WTC11 (cell line): Measurements from ENCODE around the gene CHRM5. TPM values are rescaled to one million over a fixed set of nuclear protein-coding genes. Genes with fewer than 3 reads are reported as not detected.

Source experiments
- ATAC-seq: fragments of 200-7000 bp; cut with Tn5 transposase; 2 replicates; pipeline ENCODE4 v1.10.0; 2021; ENCODE audit warnings: mild to moderate bottlenecking, moderate library complexity
- CTCF ChIA-PET: fragments of 300-600 bp; sonication (Branson Sonifier 250); formaldehyde crosslinking; loops from one replicate; lab custom pipeline; 2021; ENCODE audit warnings: antibody characterized with exemption; lab: Charles Lee
- POLR2A ChIA-PET: fragments of 350-600 bp; sonication (Branson Sonifier 250); formaldehyde crosslinking; loops from one replicate; lab custom pipeline; 2021; ENCODE audit warnings: antibody characterized with exemption; lab: Charles Lee
- DNase-seq: peaks from one replicate; pipeline ENCODE4 v3.0.0; 2021; ENCODE audit warnings: low spot score
- H3K27ac Mint-ChIP-seq: 2 replicates; pipeline ENCODE4 v1.8.0; 2021; ENCODE audit warnings: mixed read lengths
- H3K27me3 Mint-ChIP-seq: 2 replicates; pipeline ENCODE4 v1.8.0; 2021; ENCODE audit warnings: low read depth, mild to moderate bottlenecking, moderate library complexity, mixed read lengths
- H3K36me3 Mint-ChIP-seq: 2 replicates; pipeline ENCODE4 v1.8.0; 2021; ENCODE audit warnings: mixed read lengths
- H3K4me1 Mint-ChIP-seq: 2 replicates; pipeline ENCODE4 v1.8.0; 2022; ENCODE audit warnings: mixed read lengths
- H3K4me3 Mint-ChIP-seq: 2 replicates; pipeline ENCODE4 v1.8.0; 2021; ENCODE audit warnings: mild to moderate bottlenecking, moderate library complexity, mixed read lengths
- H3K9me3 Mint-ChIP-seq: 2 replicates; pipeline ENCODE4 v1.8.0; 2021; ENCODE audit warnings: mixed read lengths
- AFF4 ChIP-seq: sonication (generic); formaldehyde crosslinking; IDR thresholded peaks from 2 replicates; pipeline ENCODE4 v1.8.1; 2023; ENCODE audit warnings: mild to moderate bottlenecking, missing genetic modification reagents, borderline replicate concordance
- AR ChIP-seq: fragments of 250-450 bp; sonication (Bioruptor Pico); IDR thresholded peaks from 2 replicates; pipeline ENCODE4 v1.9.0; 2021; ENCODE audit warnings: mild to moderate bottlenecking
- ARID4B ChIP-seq: sonication (generic); formaldehyde crosslinking; IDR thresholded peaks from 2 replicates; pipeline ENCODE4 v1.8.0; 2023; ENCODE audit warnings: missing genetic modification reagents, mild to moderate bottlenecking, borderline replicate concordance
- CREB1 ChIP-seq: sonication (generic); formaldehyde crosslinking; IDR thresholded peaks from 2 replicates; pipeline ENCODE4 v1.8.0; 2023; ENCODE audit warnings: mild to moderate bottlenecking, missing genetic modification reagents
- E2F5 ChIP-seq: sonication (generic); formaldehyde crosslinking; IDR thresholded peaks from 2 replicates; pipeline ENCODE4 v1.8.1; 2022; ENCODE audit warnings: mild to moderate bottlenecking, moderate library complexity, missing genetic modification reagents
- ESRRA ChIP-seq: sonication (generic); formaldehyde crosslinking; IDR thresholded peaks from 2 replicates; pipeline ENCODE4 v1.8.1; 2022; ENCODE audit warnings: mild to moderate bottlenecking, missing genetic modification reagents, borderline replicate concordance
- JUN ChIP-seq: sonication (generic); formaldehyde crosslinking; IDR thresholded peaks from 2 replicates; pipeline ENCODE4 v1.8.0; 2023; ENCODE audit warnings: mild to moderate bottlenecking, missing genetic modification reagents
- MLX ChIP-seq: sonication (generic); formaldehyde crosslinking; IDR thresholded peaks from 2 replicates; pipeline ENCODE4 v1.8.1; 2023; ENCODE audit warnings: mild to moderate bottlenecking, missing genetic modification reagents, moderate library complexity
- MYBL2 ChIP-seq: sonication (generic); formaldehyde crosslinking; IDR thresholded peaks from 2 replicates; pipeline ENCODE4 v1.8.1; 2023; ENCODE audit warnings: mild to moderate bottlenecking, moderate library complexity, missing genetic modification reagents
- NR2C2 ChIP-seq: sonication (generic); formaldehyde crosslinking; IDR thresholded peaks from 2 replicates; pipeline ENCODE4 v1.8.0; 2022; ENCODE audit warnings: mild to moderate bottlenecking, missing genetic modification reagents
- SMAD3 ChIP-seq: sonication (generic); formaldehyde crosslinking; IDR thresholded peaks from 2 replicates; pipeline ENCODE4 v1.8.0; 2022; ENCODE audit warnings: missing genetic modification reagents, mild to moderate bottlenecking, borderline replicate concordance
- TCF7 ChIP-seq: sonication (generic); formaldehyde crosslinking; IDR thresholded peaks from 2 replicates; pipeline ENCODE4 v1.8.0; 2022; ENCODE audit warnings: mild to moderate bottlenecking, low read depth, missing genetic modification reagents, moderate library complexity
- TP53 ChIP-seq: sonication (generic); formaldehyde crosslinking; IDR thresholded peaks from 2 replicates; pipeline ENCODE4 v1.8.1; 2023; ENCODE audit warnings: mild to moderate bottlenecking, missing genetic modification reagents
- ZNF281 ChIP-seq: sonication (generic); formaldehyde crosslinking; IDR thresholded peaks from 2 replicates; pipeline ENCODE4 v1.8.0; 2023; ENCODE audit warnings: mild to moderate bottlenecking, missing genetic modification reagents
- total RNA-seq: library from RNA; stranded (reverse); gene quantifications from 3 replicates; pipeline ENCODE4 v1.2.3, GENCODE V29; 2021

CHRM5 gene
- total RNA-seq, 1 experiment from 2014 or later, result not detected

GRCh38 chr15:34046471-34047145, 78.3 kb downstream of the CHRM5 start:
- ChIA-PET CTCF (interaction anchor here (0.9 kb wide), 1 partner anchor 113 kb away, joined by 5 read pairs; no protein-coding TSS in a partner anchor), POLR2A (no interaction called here)
- Mint-ChIP-seq H3K36me3 (peaks cover 19% of the 10 kb centered on the region), H3K27ac (no peak overlapping the region), H3K4me3 (no peak overlapping the region), H3K27me3 (peaks cover 26% of the 10 kb centered on the region), H3K4me1 (no peaks in the 10 kb centered on the region), H3K9me3 (peaks cover 27% of the 10 kb centered on the region)
- TF ChIP-seq E2F5 (CRISPR knock-in tag), result no peak
- TF ChIP-seq NR2C2 (CRISPR knock-in tag), result no peak
- no peak for TF ChIP-seq JUN (CRISPR knock-in tag)
- TF ChIP-seq TP53, result no peak
- TF ChIP-seq CREB1 (CRISPR knock-in tag), result no peak
- TF ChIP-seq ARID4B (CRISPR knock-in tag), result no peak
- TF ChIP-seq ESRRA (CRISPR knock-in tag), result no peak
- ATAC-seq, result no peak
- no peak for DNase-seq

- no peak overlapping the region for H3K27ac Mint-ChIP-seq
- TF ChIP-seq AR (CRISPR knock-in tag) (no peak), AFF4 (no peak), MYBL2 (CRISPR knock-in tag) (no peak), TCF7 (CRISPR knock-in tag) (no peak), ZNF281 (CRISPR knock-in tag) (no peak), SMAD3 (no peak), MLX (CRISPR knock-in tag) (no peak)
Measured at GRCh38 chr15:34047893-34048775, 79.8 kb downstream of the CHRM5 start.

More at GRCh38 chr15:34047893-34048775, 79.8 kb downstream of the CHRM5 start:
- H3K36me3 Mint-ChIP-seq, result peaks cover 19% of the 10 kb centered on the region
- peaks cover 38% of the 10 kb centered on the region for H3K9me3 Mint-ChIP-seq
- DNase-seq (no peak), ATAC-seq (no peak)
- H3K27me3 Mint-ChIP-seq, result peaks cover 31% of the 10 kb centered on the region
- POLR2A ChIA-PET, result no interaction called here
- CTCF ChIA-PET, result interaction anchor here (0.6 to 0.9 kb wide), 2 partner anchors 62 to 112 kb away, joined by 3 to 5 read pairs; no protein-coding TSS in a partner anchor
- H3K4me3 Mint-ChIP-seq, result no peak overlapping the region
- no peaks in the 10 kb centered on the region for H3K4me1 Mint-ChIP-seq
